Measurements from ENCODE around the gene IFITM5.

DNA sequence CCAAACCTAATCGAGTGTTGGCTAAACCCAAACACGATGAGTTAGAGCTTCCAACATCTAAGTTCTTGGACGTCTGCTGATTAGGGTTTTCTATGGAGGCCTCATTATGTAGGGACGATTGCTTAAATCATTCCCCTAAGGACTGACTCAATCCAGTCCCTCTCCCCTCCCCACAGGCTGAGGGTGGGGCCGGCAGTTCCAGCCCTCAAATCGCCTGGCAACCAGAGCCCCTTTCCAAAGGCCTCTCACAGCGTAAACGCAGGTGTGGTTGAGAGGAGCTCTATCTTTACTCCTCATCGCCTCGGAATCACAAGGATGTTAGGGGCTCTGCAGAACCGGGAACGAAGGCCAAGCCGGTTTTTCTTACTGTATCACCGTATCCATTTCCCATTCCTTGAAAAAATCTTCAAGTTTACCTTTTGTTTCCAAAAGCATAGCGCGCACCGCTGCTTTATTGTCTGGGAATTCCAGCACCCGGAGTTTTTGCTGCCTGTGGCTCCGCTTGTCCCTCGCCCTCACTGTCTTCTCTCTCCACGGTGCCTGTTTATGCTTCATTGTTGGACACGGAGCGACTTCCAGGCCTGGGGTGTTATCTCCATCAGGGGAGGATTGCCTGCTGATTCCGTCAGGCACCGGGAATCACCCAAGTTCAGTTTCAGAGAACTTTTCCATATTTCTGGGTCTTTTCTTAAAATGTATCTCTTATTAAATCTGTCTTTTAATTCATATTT, 35.1 kb upstream of the IFITM5 start:
- no peak for TF ChIP-seq ZNF174 (tag by site-specific recombination; IDR thresholded peaks at IDR 0.05)
- TF ChIP-seq, protein P1, sequence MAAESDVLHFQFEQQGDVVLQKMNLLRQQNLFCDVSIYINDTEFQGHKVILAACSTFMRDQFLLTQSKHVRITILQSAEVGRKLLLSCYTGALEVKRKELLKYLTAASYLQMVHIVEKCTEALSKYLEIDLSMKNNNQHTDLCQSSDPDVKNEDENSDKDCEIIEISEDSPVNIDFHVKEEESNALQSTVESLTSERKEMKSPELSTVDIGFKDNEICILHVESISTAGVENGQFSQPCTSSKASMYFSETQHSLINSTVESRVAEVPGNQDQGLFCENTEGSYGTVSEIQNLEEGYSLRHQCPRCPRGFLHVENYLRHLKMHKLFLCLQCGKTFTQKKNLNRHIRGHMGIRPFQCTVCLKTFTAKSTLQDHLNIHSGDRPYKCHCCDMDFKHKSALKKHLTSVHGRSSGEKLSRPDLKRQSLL (tag by site-specific recombination; IDR thresholded peaks at IDR 0.05), result no peak

Measured in HEK293 (cell line).